GM21360 (cell line): ENCODE measurements around the gene ST3GAL3.

Source experiments
- ATAC-seq: cut with Tn5 transposase; IDR thresholded peaks from one replicate; pipeline ENCODE4 v1.9.1; 2021; ENCODE audit warnings: mild to moderate bottlenecking, moderate library complexity; ENCODE audit not compliant: unreplicated experiment

The ST3GAL3 gene

DNA sequence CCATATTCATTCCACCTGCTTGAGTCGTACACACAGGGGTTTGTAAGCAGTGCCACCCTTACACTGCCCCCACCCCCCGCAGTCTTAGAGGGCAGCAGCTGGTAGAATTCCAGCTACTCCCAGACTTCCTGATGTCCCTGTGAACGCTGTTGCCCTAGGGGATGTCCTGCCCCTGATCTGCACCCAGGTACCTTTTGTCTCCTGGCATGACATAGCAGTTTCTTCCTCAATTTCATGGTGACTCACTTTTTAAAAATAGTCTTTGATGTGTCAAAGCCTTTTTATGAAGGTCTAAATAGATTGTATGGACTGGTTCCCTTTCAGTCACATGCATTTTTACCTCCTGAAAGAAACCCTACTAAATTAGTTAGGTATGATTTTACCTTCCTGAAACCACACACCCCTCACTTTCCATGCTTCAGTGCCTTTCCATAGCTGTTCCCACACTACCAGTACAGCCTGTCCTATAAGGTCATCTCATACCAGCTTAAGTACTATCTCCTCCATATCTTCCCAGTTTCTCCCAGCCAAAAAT, 76.4 kb downstream of the ST3GAL3 start:
- no peak for ATAC-seq

DNA sequence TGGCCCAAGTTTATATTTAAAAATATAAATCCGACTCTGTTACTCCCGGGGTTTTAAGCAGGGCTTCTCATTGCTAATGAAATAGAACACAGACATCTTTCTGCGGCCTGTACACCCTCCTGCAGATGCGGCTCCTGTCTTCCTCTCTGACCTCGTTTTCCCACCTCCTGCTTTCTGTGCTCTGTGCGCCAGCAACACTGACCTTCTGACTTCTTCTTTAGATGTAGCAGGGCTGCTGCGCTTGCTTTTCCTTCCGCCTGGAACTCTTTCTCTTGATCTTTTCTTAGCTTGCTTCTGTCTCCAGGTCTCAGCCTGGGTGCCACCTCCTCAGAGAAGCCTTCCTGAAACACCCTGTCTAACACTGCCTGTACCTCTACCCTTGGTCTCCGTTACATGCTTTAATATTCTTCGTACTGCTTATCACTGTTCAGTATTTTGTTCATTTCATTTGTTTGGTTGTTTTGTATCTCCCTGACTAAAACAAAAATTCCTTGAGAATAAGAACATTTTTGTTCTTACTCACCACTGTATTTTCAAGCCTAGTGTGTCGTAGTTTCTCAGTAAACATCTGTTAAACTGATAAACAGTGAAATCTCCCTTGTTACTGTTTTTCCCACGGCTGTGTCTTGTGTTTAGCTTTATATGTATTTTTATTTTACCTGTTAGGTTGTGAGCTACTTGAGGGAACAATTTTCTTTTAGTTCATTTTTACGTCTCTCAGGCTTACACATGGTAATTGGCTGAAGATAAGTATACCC, 79.0 kb downstream of the ST3GAL3 start:
- ATAC-seq, result no peak

DNA sequence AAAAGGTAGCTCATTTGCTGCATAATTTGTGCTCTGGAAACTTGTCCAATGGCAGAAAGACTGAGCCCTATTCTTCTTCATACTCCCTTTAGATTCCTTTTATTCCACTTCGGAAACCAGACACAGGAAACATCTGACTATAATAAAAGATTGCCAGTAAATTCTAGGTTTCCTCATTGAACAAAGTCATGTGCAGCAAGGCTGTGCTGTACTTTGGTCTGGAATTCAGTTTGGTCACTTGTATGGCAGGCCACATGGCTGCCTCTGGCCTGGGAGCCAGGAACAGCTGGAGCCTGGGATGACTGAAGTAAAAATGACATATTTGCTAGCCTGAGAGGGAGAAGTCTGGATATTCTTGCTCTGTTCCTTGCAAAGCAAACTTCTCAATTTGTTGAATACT, 79.6 kb downstream of the ST3GAL3 start:
- no peak for ATAC-seq

DNA sequence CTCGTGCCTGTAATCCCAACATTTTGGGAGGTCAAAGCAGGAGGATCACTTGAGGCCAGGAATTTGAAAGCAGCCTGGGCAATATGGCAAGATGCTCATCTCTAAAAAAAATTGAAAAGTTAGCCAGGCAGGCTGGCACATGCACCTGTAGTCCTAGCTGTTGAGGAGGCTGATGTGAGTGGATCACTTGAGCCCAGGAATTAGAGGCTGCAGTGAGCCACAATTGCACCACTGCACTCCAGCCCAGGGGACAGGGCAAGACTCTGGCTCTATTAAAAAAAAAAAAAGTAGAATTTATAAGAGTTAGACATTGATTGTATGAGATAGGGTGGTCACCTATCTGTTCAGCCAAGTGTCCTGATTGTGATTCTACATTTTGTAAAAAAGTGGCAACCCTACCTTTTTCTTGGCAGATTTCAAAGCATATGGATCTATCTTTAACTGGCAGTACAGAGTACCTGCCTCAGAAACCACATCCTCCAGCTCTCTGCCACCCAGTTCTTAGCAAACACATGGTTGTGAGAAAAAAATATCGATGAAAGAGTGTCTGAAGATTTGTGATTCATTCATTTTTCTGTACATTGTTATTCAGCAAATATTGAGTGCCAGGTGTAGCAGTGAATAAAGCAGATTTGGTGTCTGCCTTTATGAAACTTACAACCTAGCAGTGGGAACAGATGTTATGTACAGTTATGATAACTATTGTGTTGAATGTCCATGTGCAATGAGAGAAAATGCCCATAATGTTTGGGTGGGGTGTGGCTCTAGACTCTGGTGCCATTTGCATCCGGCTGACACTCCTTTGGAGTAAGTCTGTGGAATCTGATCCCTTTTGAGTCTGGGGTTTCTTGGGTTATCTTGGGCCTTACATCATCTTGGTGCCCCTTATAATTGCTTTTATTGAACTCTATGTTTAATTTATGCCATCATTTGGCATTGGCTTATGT, 82.5 kb downstream of the ST3GAL3 start:
- no peak for ATAC-seq

DNA sequence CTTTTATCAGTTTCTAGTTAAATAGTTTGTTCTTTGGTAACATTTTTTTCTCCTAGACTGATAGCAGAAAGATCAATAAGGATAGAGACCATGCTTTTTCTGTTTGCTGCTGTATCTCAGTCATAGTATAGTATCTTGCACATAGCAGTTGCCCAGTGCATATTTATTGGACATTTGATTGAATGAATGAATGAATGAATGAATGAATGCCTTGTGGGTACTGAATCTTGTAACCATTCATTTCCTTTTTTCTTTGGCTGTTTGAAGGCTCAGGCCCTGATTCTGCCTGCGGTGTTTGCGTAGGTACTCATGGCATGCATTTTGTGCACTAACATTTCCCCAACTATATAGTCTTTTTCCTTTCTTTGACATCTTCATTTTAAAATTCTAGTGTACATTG, 83.9 kb downstream of the ST3GAL3 start:
- no peak for ATAC-seq

DNA sequence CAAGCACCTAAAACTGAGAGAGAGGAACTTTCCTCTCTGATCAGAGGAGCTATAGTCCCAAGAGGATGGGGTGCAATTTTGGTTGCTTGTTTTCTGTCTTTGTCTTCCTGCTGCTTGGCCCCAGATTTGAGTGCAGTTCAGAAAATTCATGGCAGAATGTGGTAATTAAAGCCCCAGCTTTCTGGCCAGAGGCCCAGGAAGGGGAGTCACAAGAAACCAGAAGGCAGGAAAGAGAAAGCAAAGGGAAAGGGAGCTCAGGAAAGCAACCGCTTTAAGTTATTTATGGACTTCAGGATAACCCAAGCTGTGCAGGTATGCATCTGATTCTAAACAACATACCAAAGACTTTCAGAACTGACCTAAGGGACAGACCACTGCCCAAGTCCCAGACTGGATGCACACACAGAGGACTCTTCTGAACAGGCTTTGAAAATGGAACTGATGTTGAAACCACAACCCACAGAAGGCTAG, 88.8 kb downstream of the ST3GAL3 start:
- ATAC-seq, result no peak

DNA sequence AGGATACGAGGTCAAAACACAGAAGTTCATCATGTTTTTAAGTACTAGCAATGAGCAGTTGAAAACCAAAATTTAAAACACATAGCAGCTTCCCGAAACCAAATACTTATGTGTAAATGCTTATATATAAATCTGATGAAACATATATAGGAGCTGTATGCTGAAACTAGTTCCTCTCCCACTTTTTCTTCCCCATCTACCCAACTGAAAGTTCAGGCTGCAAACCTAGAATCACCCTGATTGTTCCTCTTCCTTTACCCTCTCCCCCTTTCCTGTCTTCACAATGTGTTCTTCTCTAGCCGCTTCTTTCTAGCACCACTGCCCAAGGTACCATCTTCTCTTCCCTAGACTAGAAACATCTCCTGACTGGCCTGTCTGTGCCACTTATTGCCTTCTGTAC, 90.6 kb downstream of the ST3GAL3 start:
- no peak for ATAC-seq

DNA sequence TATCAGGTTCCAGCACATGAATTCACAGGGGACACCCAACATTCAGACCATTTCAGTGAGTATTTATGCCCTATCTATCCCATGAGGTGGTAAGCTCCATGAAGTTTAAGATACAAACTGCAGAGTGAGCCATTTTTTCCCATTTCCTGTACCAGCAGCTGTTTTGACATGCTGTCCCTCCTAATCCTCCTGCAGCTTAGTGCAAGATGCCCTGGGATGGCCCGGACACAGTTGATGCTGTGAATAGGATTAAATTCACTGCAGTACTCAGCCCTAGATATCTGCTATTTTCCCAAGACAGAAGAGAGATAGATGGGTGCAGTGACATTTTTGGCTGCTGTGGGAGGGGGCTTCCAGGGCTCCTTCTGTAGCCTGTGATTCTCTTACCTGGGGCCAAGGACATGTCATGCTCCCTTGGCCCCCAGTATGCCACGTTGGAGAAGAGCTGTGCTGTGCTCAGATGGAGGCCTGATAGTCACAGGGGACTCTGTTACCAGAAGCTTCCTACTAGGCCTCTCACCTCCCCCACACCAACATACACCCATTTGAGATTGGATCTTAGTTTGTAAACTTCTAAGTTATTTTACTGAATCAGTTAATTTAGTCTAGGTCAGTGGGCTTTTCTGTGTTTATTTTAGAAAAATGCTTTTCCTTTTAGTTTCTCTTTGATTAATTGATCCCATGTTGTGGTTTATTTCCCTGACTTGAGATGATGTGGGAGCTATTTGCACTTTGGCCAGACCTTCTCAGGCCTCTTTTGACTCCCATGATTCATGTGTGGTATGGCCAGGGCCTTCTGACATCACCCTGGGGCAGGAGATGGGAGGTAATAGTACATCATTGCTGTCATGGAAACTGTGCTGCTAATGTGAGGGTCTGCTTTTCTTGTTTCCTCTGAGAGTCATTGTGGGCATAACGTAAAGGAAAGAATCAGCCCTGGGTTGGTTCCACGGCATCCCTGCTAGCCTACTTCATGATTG, 92.6 kb downstream of the ST3GAL3 start:
- ATAC-seq, result no peak

DNA sequence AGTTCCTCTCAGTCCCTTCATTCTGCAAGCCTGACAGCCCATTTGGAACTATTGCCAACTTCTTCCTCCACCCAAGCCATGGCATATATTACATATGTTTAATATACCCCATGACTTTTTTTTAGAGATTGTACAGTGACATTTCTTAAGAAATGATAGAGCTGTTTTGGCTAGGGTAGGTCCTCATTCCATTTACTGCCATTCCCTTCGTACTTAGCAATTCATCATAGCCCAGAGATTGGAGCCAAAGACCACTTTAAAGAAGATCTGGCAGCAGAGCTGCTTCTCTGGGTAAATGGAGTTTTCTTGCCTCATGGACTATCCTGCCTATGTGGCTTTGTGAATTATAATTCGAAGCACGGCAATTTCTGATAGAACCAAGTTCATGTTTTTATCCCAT, 93.4 kb downstream of the ST3GAL3 start:
- no peak for ATAC-seq

DNA sequence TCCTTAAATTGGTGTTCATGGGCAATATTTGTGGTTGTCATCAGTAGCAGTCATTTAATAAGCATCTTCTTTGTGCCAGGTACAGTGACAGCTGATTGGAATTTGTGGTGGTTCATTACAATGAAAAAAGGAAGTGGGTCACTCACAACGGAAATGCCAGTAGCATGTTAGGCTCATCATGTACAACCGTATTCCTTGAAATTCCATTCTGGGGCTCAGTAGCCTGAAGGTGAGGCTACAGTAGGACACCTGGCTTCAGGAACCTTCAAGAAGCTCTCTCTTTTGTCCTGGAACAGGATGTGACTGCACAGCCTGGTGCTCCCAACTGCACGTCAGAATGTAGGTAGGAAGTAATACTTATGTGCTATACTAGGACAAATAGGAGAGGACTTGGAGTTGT, 93.9 kb downstream of the ST3GAL3 start:
- ATAC-seq, result no peak

DNA sequence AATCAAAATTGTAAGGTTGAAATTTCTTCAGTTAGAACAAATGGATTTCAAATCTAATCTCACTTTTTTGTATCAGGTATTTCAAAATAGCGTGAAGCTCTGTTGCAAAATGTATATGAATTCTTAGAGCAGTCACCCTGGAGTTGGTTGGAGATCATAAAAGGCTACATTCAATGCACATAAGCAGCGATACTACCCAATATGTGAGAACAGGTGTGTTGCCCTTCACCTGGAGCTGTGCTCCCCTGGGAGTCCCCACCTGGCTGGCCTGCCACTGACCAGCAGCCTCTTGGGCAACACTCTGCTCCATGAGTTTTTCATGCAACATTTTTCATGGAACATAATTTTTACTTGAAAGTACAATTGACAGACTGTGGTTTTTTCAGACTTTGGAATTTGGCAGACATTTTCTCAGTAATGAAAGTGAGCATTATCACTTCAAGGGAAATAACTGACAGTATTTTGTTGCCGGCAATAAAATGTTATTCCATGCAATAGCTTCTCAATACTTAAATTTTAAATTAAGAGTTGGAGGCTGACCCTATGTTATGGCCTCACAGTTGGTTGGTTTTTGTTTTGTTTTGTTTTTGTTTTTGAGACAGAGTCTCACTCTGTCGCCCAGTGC, 95.1 kb downstream of the ST3GAL3 start:
- ATAC-seq, result no peak

DNA sequence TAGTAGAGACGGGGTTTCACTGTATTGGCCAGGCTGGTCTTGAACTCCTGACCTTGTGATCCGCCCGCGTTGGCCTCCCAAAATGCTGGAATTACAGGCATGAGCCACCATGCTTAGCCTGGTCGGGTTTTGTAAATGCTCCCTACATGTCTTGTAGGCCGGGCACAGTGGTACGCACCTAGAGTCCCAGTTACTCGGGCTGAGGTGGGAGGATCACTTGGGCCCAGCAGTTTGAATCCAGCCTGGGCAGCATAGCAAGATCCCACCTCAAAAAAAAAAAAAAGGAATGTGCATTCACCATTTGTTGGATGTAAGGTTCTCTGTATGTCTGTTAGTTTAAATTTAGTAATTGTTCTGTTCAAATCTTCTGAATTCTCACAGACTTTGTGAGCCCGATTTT, 95.8 kb downstream of the ST3GAL3 start:
- no peak for ATAC-seq

DNA sequence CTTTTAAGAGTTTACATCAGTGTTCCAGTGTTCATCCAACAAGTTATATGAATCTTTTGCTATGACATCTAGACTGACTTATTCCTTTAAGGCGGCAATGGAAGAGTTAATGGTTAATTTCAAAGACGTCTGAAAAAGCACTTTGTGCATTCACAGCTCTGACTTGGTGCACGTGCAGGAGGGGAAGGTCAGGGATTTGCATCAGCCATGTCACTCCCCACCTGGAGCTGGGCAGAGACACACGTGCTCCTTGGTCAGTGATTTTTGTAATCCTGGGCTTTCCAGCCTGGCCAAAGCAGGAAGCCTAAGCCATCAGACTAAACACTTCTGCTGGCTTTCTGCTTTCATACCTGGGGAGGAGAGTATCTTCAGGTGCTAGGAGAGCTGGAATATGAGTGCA, 96.3 kb downstream of the ST3GAL3 start:
- ATAC-seq, result no peak

DNA sequence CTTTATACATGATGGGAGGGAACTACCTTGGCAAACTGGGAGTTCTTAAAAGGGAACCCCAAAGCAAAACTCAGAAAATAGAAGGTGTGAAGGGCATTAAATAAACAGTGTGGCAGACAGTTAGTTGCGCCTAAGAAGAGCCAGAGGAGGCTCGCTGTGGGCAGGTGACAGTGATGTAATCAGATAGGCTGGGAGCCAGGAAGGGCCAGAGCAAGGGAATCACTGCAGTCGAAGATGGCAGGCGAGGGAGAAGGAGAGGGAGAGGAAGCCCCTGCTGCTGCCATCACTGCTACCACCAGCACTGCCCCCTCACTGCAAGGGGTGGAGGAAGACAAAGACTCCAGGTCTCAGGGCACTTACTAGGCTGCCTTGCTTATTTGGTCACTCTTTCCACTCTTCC, 97.2 kb downstream of the ST3GAL3 start:
- no peak for ATAC-seq

DNA sequence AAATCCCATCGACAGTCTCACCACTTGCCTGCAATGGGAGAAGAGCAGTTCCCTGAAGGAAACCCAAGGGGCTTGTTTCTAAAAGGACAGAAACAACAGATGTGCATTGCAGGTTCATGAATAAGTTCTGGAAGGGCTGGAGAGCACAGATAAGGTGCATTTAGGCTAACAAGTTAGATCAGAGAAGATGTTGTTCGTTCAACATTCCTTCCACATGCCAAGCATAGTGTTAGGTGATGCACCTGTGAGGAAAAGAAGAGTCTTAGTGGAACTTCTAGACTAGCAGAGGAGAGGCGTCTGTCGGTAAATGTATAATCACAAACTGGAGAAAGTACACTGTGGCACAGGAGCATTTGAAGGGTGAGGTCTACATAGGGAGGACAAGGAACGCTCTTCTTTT, 98.0 kb downstream of the ST3GAL3 start:
- ATAC-seq, result no peak

DNA sequence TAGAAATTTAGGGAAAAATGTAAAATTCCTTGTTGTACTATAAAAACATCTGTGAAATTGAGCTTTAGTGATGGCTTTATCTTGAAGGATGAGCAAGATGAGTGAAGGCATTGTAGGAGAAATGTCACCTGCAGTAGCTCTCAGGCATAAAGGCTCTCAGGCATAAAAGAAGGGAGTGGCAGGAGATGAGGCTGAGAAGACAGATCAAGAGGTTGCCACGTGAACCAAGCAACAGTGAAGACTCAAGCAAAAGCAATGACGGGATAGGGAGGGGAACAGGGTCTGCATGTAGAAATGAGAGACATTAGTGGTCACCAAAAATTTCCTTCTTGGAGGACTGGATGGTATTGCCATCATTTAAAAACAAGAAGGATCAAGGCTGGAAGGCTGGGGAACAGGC, 98.8 kb downstream of the ST3GAL3 start:
- no peak for ATAC-seq

DNA sequence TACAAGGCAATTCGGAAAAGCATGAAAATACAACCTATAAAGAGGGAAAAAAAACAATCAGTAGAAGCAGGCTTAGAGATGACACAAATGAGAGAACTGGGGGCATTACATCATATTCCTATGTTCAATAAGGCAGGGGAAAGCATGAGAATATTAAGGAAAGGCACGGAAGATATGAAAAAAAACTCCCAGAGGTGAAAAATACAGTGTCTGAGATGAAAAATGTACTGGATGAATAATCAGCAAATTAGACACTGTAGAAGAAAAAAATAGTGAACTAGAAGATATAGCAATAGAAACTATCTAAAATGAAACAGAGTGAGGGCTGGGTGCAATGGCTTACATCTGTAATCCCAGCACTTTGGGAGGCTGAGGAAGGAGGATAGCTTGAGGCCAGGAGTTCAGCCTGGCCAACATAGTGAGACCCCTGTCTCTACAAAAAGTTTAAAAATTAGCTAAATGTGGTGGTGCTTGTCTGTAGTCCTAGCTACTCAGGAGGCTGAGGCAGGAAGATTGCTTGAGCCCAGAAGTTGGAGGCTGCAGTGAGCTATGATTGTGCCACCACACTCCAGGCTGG, 101.8 kb downstream of the ST3GAL3 start:
- ATAC-seq, result no peak

DNA sequence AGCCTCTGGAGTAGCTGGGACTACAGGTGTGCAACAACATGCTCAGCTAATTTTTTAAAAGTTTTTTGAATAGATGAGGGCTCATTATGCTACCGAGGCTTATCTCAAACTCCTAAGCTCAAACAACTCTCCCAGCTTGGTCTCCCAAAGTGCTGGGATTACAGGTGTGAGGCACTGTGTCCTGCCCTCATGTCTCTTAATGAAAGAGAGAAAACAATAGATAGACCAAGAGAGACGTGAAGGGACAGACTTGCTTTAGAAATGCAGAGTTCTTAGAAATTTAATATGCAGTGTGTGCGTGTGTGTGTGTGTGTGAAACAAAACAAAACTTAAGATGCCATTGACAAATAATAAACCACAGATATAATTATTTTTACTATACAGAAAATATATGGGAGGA, 105.2 kb downstream of the ST3GAL3 start:
- no peak for ATAC-seq

DNA sequence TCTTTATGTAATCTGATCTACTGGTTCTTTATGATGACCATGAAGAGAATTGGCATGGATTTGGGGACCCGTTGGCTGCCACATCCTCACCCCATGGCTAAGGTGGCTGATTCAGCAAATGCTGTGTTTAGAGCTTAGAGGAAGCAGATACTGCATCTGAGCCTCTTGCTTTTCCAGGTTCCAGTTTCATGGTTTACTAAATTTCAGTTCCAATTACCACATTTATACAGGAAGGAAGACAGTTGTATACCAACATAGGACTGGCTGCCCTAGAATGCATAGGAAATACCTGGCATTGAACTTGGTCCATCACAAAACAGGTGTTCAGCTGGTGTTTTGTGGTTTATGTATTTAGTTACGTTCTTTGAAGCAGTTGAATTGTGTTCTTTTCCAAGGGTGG, 107.1 kb downstream of the ST3GAL3 start:
- no peak for ATAC-seq
